ENCODE data around the gene GABBR1.

GRCh38 chr6:29603930-29604329, 29.1 kb downstream of the GABBR1 start:
- TF ChIP-seq CTCF (IDR thresholded peaks at IDR 0.05) (no peak), POLR2A (IDR thresholded peaks at IDR 0.05) (no peak)
